HCT116 (cell line): ENCODE measurements around the gene F11. TPM values are rescaled to one million over a fixed set of nuclear protein-coding genes. Genes with fewer than 3 reads are reported as not detected.
A peak's percentile ranks its signal among the peaks of the same experiment; 100 is the strongest.

Experiments
- ATAC-seq: fragments of 200-7000 bp; cut with Tn5 transposase; 2 replicates; pipeline ENCODE4 v1.9.1; 2020; ENCODE audit warnings: mild to moderate bottlenecking, moderate library complexity
- Bru-seq: library from RNA; stranded (reverse); fragments of 400-500 nt; gene quantifications from one replicate; lab custom pipeline; 2021; lab: Mats Ljungman, UMichigan
- BruChase-seq, 2 experiments: library from RNA; stranded (reverse); fragments of 400-500 nt; gene quantifications; one replicate each; lab custom pipeline; 2021; lab: Mats Ljungman, UMichigan
- BruUV-seq: library from RNA; stranded (reverse); fragments of 400-500 nt; replicated peaks from 2 replicates; lab custom pipeline; 2021; lab: Mats Ljungman, UMichigan
- CTCF ChIA-PET: fragments of 300-600 bp; sonication (Branson Sonifier 250); formaldehyde crosslinking; loops from one replicate; lab custom pipeline; 2021; ENCODE audit warnings: antibody characterized with exemption; lab: Charles Lee
- POLR2A ChIA-PET: fragments of 300-600, 350-600 bp; sonication (Branson Sonifier 250); formaldehyde crosslinking; loops from one replicate; lab custom pipeline; 2021; ENCODE audit warnings: antibody characterized with exemption; lab: Charles Lee
- RAD21 ChIA-PET, 2 experiments: fragments of 300-600 bp; sonication (Branson Sonifier 250); formaldehyde crosslinking; loops; one replicate each; lab custom pipeline; 2023; ENCODE audit warnings: low total read pairs in 2 of 2; ENCODE audit not compliant: uncharacterized antibody in 2 of 2, unreplicated experiment in 2 of 2, low non-redundant PET in 1 of 2; lab: Charles Lee
- DNase-seq: peaks from one replicate; pipeline ENCODE4 v3.0.0-alpha.2; 2010; ENCODE audit warnings: low read depth, low spot score
- H2AFZ ChIP-seq: fragments of 200-600 bp; shearing (Covaris generic), sonication (generic); 2 replicates; pipeline ENCODE4 v1.6.1; 2017; ENCODE audit warnings: low read depth, mixed run types, mixed read lengths, antibody characterized with exemption, low read length; ENCODE audit not compliant: poor library complexity, severe bottlenecking
- H3K27ac ChIP-seq: 2 replicates; pipeline ENCODE4 v1.5.1; 2012; ENCODE audit warnings: low read depth, low read length
- H3K27me3 ChIP-seq: fragments of 200-600 bp; sonication (generic); 2 replicates; pipeline ENCODE4 v1.6.1; 2016; ENCODE audit warnings: mixed run types, low read length, mixed read lengths; ENCODE audit not compliant: insufficient read depth
- H3K36me3 ChIP-seq, 2 experiments: fragments of 200-500 bp in 1 of 2; fragments of 200-600 bp in 1 of 2; sonication (Bioruptor generic) in 1 of 2; sonication (generic) in 1 of 2; 2 replicates each; pipeline versions ENCODE4 v1.5.1 to v1.6.1; 2014 to 2016; ENCODE audit warnings: low read length in 2 of 2, inconsistent platforms in 1 of 2, mixed read lengths in 1 of 2, mixed run types in 1 of 2; ENCODE audit not compliant: insufficient read depth in 2 of 2, control insufficient read depth in 1 of 2
- H3K4me1 ChIP-seq, 2 experiments: fragments of 200-600 bp in 1 of 2; sonication (generic) in 1 of 2; 2 replicates each; pipeline versions ENCODE4 v1.5.1 to v1.6.1; 2012 to 2017; ENCODE audit warnings: low read length in 2 of 2, inconsistent platforms in 1 of 2, mild to moderate bottlenecking in 1 of 2, mixed read lengths in 1 of 2, mixed run types in 1 of 2, moderate library complexity in 1 of 2; ENCODE audit not compliant: insufficient read depth in 2 of 2, control insufficient read depth in 1 of 2
- H3K4me2 ChIP-seq: fragments of 200-600 bp; sonication (generic); 2 replicates; pipeline ENCODE4 v1.6.1; 2017; ENCODE audit warnings: mixed run types, low read length, mixed read lengths
- H3K4me3 ChIP-seq, 2 experiments: fragments of 200-600 bp in 1 of 2; sonication (generic) in 1 of 2; replicated peaks in 1 of 2; 2 replicates each; pipeline ENCODE4 v1.5.1; 2011 to 2016; ENCODE audit warnings: low read length in 2 of 2, control low read depth in 1 of 2, low read depth in 1 of 2, mild to moderate bottlenecking in 1 of 2, mixed read lengths in 1 of 2, mixed run types in 1 of 2
- H3K79me2 ChIP-seq: fragments of 200-600 bp; sonication (generic); 2 replicates; pipeline ENCODE4 v1.6.1; 2017; ENCODE audit warnings: mild to moderate bottlenecking, mixed run types, low read length, moderate library complexity, mixed read lengths; ENCODE audit not compliant: insufficient read depth
- H3K9ac ChIP-seq: fragments of 200-600 bp; sonication (generic); 2 replicates; pipeline ENCODE4 v1.6.1; 2016; ENCODE audit warnings: low read length, mixed read lengths
- H3K9me2 ChIP-seq: fragments of 200-600 bp; sonication (generic), shearing (Covaris generic); 2 replicates; pipeline ENCODE4 v1.6.1; 2017; ENCODE audit warnings: mixed run types, mild to moderate bottlenecking, moderate library complexity; ENCODE audit not compliant: insufficient read depth
- H3K9me3 ChIP-seq, 2 experiments: fragments of 200-500 bp in 1 of 2; fragments of 200-600 bp in 1 of 2; sonication (Bioruptor generic) in 1 of 2; sonication (generic) in 1 of 2; 2 replicates each; pipeline ENCODE4 v1.6.1; 2014 to 2017; ENCODE audit warnings: low read length in 2 of 2, mixed read lengths in 2 of 2, inconsistent platforms in 1 of 2, low read depth in 1 of 2, mild to moderate bottlenecking in 1 of 2, mixed run types in 1 of 2, moderate library complexity in 1 of 2; ENCODE audit not compliant: control insufficient read depth in 1 of 2, insufficient read depth in 1 of 2
- H4K20me1 ChIP-seq: fragments of 200-600 bp; sonication (generic), shearing (Covaris generic); 2 replicates; pipeline ENCODE4 v1.6.1; 2017; ENCODE audit warnings: mixed run types, mild to moderate bottlenecking, moderate library complexity; ENCODE audit not compliant: insufficient read depth
- CBX3 ChIP-seq: IDR thresholded peaks from 2 replicates; pipeline ENCODE4 v1.6.1; 2012; ENCODE audit warnings: low read depth
- CEBPB ChIP-seq: IDR thresholded peaks from 2 replicates; pipeline ENCODE4 v1.6.1; 2012; ENCODE audit warnings: low read depth
- EGR1 ChIP-seq: IDR thresholded peaks from 2 replicates; pipeline ENCODE4 v1.6.1; 2012; ENCODE audit warnings: low read depth
- EZH2 ChIP-seq: fragments of 200-600 bp; sonication (generic); IDR thresholded peaks from 2 replicates; pipeline ENCODE4 v1.6.1; 2017; ENCODE audit warnings: antibody characterized with exemption, mixed run types
- EZH2phosphoT487 ChIP-seq: fragments of 200-600 bp; IDR thresholded peaks from 2 replicates; pipeline ENCODE4 v1.6.1; 2018; ENCODE audit warnings: antibody characterized with exemption, borderline replicate concordance
- FOSL1 ChIP-seq: IDR thresholded peaks from 2 replicates; pipeline ENCODE4 v1.6.1; 2012; ENCODE audit warnings: low read depth
- JUND ChIP-seq: IDR thresholded peaks from 2 replicates; pipeline ENCODE4 v1.6.1; 2012
- POLR2A ChIP-seq: IDR thresholded peaks from 2 replicates; pipeline ENCODE4 v1.7.0; 2011; ENCODE audit warnings: borderline replicate concordance; ENCODE audit not compliant: insufficient read depth, insufficient read length; ENCODE audit errors: extremely low read depth
- RAD21 ChIP-seq: IDR thresholded peaks from 2 replicates; pipeline ENCODE4 v1.6.1; 2012; ENCODE audit warnings: low read depth, mild to moderate bottlenecking
- SIN3A ChIP-seq: IDR thresholded peaks from 2 replicates; pipeline ENCODE4 v1.6.1; 2012; ENCODE audit warnings: low read depth
- TCF7L2 ChIP-seq: IDR thresholded peaks from 2 replicates; pipeline ENCODE4 v1.7.0; 2011; ENCODE audit warnings: borderline replicate concordance, inconsistent platforms; ENCODE audit not compliant: insufficient read depth, insufficient read length; ENCODE audit errors: extremely low read depth
- YY1 ChIP-seq: IDR thresholded peaks from 2 replicates; pipeline ENCODE4 v1.6.1; 2011; ENCODE audit warnings: low read length, low read depth, moderate library complexity, mild to moderate bottlenecking; ENCODE audit not compliant: insufficient replicate concordance; ENCODE audit errors: extremely low read depth
- intact Hi-C: fragments of 100-400 bp; cut with micrococcal nuclease; formaldehyde crosslinking; loops from 2 replicates; pipeline ENCODE4 v1.10.0; 2022
- long read RNA-seq: library from polyadenylated mRNA; unstranded; transcript quantifications from one replicate; pipeline ENCODE4 v2.0.0, GENCODE V29; 2021; ENCODE audit not compliant: unreplicated experiment
- polyA plus RNA-seq: library from polyadenylated mRNA; unstranded; fragments of >200 nt; gene quantifications from 2 replicates; pipeline ENCODE4 v1.2.1, GENCODE V29; 2012; ENCODE audit warnings: missing spikeins
- total RNA-seq: library from RNA; stranded (reverse); gene quantifications from one replicate; pipeline ENCODE4 v1.2.1, GENCODE V29; 2021; ENCODE audit not compliant: unreplicated experiment
- TF ChIP-seq, protein P1 (sequence below): IDR thresholded peaks from 2 replicates; pipeline ENCODE4 v1.6.1; 2012

F11 gene
- not detected for total RNA-seq
- polyA plus RNA-seq, result not detected in 2 replicates
- Bru-seq, nascent RNA, result percentile 4 among the genes with signal in this experiment
- percentile 15 among the genes with signal in this experiment for BruChase-seq, experiment 1, labeled RNA remaining after a 6-hour chase
- BruChase-seq, experiment 2, labeled RNA remaining after a 2-hour chase, result percentile 9 among the genes with signal in this experiment
- long read RNA-seq, result 0 reads

GRCh38 chr4:186265683-186266652, at the start of gene F11:
F11 (plus strand) TSS chr4:186266189; CDS start chr4:186267137, 948 bp downstream.
- Histone ChIP-seq H3K4me3 (no peak within 1 kb of the TSS), H3K4me1 (no peaks in the 10 kb centered on the region), H3K9me2 (no peaks in the 10 kb centered on the region), H4K20me1 (no peaks in the 10 kb centered on the region), H2AFZ (no peak within 1 kb of the TSS), H3K27ac (no peak within 1 kb of the TSS), H3K4me2 (no peak within 1 kb of the TSS), H3K79me2 (no peaks in the 10 kb centered on the region), H3K27me3 (no peaks in the 10 kb centered on the region), H3K9ac (no peak within 1 kb of the TSS), H3K36me3 (no peaks in the 10 kb centered on the region), H3K9me3 (no peaks in the 10 kb centered on the region)
- RAD21 ChIA-PET, result no interaction called here
- ATAC-seq (no peak), DNase-seq (no peak)
- TF ChIP-seq CEBPB (no peak), TCF7L2 (no peak), EGR1 (no peak), SIN3A (no peak), EZH2phosphoT487 (no peak)
- POLR2A ChIA-PET, result no interaction called here
- BruUV-seq, result no TSS peak
- CTCF ChIA-PET, result no interaction called here
- intact Hi-C loops, result no loop called here

DNA sequence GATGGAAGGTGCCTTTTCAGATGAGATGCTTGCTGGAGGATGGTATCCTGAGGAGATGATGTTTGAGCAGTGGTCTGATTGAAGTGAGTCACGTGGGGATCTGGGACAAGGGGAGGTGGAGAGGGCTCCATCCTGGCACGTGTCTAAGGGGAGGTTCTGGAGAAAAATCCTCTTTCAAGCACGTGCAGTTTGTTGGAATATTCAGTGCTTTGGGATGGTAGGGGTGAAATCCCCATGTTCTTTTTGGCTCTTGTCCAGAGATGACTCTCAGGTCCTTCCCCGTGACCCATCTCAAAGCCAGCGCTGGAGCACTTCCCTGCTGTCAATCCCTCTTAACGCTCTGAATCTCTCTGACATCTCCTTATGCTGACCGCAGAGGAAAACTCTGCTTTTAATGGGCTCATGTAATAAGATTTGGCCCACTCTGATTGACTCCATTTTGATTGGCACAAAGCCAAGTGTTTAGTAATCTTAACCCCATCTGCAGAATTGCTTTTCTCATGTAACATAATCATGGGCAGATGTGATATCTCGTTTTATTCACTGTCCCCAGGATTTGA, 49.4 kb upstream of the F11 start:
- H3K27me3 ChIP-seq, result no peaks in the 10 kb centered on the region
- H4K20me1 ChIP-seq, result no peaks in the 10 kb centered on the region
- no peaks in the 10 kb centered on the region for H3K9me2 ChIP-seq
- ChIA-PET CTCF (no interaction called here), POLR2A (no interaction called here)
- DNase-seq (no peak), ATAC-seq (no peak)
- no peak overlapping the region for H3K9ac ChIP-seq
- H3K4me3 ChIP-seq, result no peak overlapping the region
- no peak overlapping the region for H3K27ac ChIP-seq
- H3K79me2 ChIP-seq, result no peaks in the 10 kb centered on the region
- H3K4me2 ChIP-seq, result no peak overlapping the region
- no TSS peak for BruUV-seq
- no peaks in the 10 kb centered on the region for H3K9me3 ChIP-seq
- no peak overlapping the region for H2AFZ ChIP-seq
- TF ChIP-seq SIN3A (no peak), RAD21 (no peak), FOSL1 (no peak), CEBPB (no peak), YY1 (no peak), POLR2A (no peak), TCF7L2 (no peak), JUND (no peak), EZH2 (no peak), CBX3 (no peak)
- TF ChIP-seq, protein P1, sequence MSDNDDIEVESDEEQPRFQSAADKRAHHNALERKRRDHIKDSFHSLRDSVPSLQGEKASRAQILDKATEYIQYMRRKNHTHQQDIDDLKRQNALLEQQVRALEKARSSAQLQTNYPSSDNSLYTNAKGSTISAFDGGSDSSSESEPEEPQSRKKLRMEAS, result no peak
- TF ChIP-seq, all 23 proteins: peak for 0
- H3K4me1 ChIP-seq, result no peaks in the 10 kb centered on the region
- H3K36me3 ChIP-seq, result no peaks in the 10 kb centered on the region
- intact Hi-C loops, result no loop called here
- RAD21 ChIA-PET, result no interaction called here
